Omental fat pad (tissue), 4 donors: ENCODE measurements around the gene EVX1. TPM values are rescaled to one million over a fixed set of nuclear protein-coding genes. Genes with fewer than 3 reads are reported as not detected.

Experiments used
- ATAC-seq: fragments of 150-250 bp; one replicate; pipeline ENCODE4 v1.9.1; 2016; ENCODE audit warnings: mild to moderate bottlenecking, moderate library complexity; ENCODE audit not compliant: low FRiP score
- DNase-seq: peaks from one replicate; pipeline ENCODE4 v3.0.0-alpha.2; 2019; ENCODE audit warnings: low spot score
- CTCF ChIP-seq, 3 donors: fragments of 450-650 bp; IDR thresholded peaks; one replicate each; pipeline ENCODE4 v1.5.1; 2016 to 2017; ENCODE audit warnings: antibody characterized with exemption in 3 of 3, mild to moderate bottlenecking in 3 of 3, moderate library complexity in 2 of 3
- total RNA-seq, 4 donors: library from RNA; depleted of rRNA; stranded (reverse); fragments of >200 nt; gene quantifications; one replicate each; pipeline ENCODE4 v1.1.0, GENCODE V29; 2016

The EVX1 gene
- total RNA-seq, 4 donors from 2014 or later, result not detected

GRCh38 chr7:27242154-27242553, 448 bp upstream of the EVX1 start:
- TF ChIP-seq CTCF (IDR thresholded peaks at IDR 0.05), result no peak
- DNase-seq, result no peak
- no peak for ATAC-seq

- no peak for ATAC-seq
- no peak for DNase-seq
- no peak for TF ChIP-seq CTCF (IDR thresholded peaks at IDR 0.05)
Measured at GRCh38 chr7:27243340-27244163, 950 bp downstream of the EVX1 start.

- no peak for TF ChIP-seq CTCF (IDR thresholded peaks at IDR 0.05)
- ATAC-seq (no peak), DNase-seq (no peak)
Measured at GRCh38 chr7:27244488-27245123, 2.0 kb downstream of the EVX1 start.

GRCh38 chr7:27245124-27245797, 2.7 kb downstream of the EVX1 start:
- ATAC-seq (no peak), DNase-seq (no peak)
- no peak for TF ChIP-seq CTCF (IDR thresholded peaks at IDR 0.05)

GRCh38 chr7:27245798-27246691, 3.4 kb downstream of the EVX1 start:
- DNase-seq (no peak), ATAC-seq (no peak)
- no peak for TF ChIP-seq CTCF (IDR thresholded peaks at IDR 0.05)

GRCh38 chr7:27247000-27247399, 4.4 kb downstream of the EVX1 start:
- ATAC-seq, result no peak
- no peak for TF ChIP-seq CTCF (IDR thresholded peaks at IDR 0.05)
- DNase-seq, result no peak
